ENCODE data around the gene TLR3. TPM values are rescaled to one million over a fixed set of nuclear protein-coding genes. Genes with fewer than 3 reads are reported as not detected.
"Not testable (repeated sequence)": the region's sequence is repeated elsewhere in the genome, so short reads cannot be mapped to it uniquely, and the experiment has no call there.

Gene TLR3
- total RNA-seq, 1 donor from 2014 or later, result 3.2 TPM

- Mint-ChIP-seq H3K36me3 (ENCODE audit: low read depth) (peaks cover 4% of the 10 kb centered on the region), H3K27me3 (ENCODE audit: low read depth) (no peaks in the 10 kb centered on the region), H3K27ac (ENCODE audit: unreplicated experiment) (peak overlapping the region; percentile 97), H3K9me3 (ENCODE audit: low read depth) (peaks cover 15% of the 10 kb centered on the region), H3K4me1 (ENCODE audit: low read depth) (peaks cover 36% of the 10 kb centered on the region), H3K4me3 (ENCODE audit: unreplicated experiment) (peak overlapping the region; percentile 63)
- no peak for TF ChIP-seq CTCF (IDR thresholded peaks at IDR 0.05)
- no peak for DNase-seq (ENCODE audit: low spot score)
These were observed 39.2 kb upstream of the TLR3 start for GRCh38 chr4:186029571-186030398.

GRCh38 chr4:186030399-186030775 lies 38.6 kb upstream of the TLR3 start:
- Mint-ChIP-seq H3K9me3 (ENCODE audit: low read depth) (peaks cover 19% of the 10 kb centered on the region), H3K36me3 (ENCODE audit: low read depth) (peaks cover 6% of the 10 kb centered on the region), H3K4me1 (ENCODE audit: low read depth) (peaks cover 34% of the 10 kb centered on the region), H3K27me3 (ENCODE audit: low read depth) (no peaks in the 10 kb centered on the region), H3K27ac (ENCODE audit: unreplicated experiment) (peak overlapping the region; percentile 97), H3K4me3 (ENCODE audit: unreplicated experiment) (peak overlapping the region; percentile 63)
- TF ChIP-seq CTCF (IDR thresholded peaks at IDR 0.05), result no peak
- no peak for DNase-seq (ENCODE audit: low spot score)

- Mint-ChIP-seq H3K4me1 (ENCODE audit: low read depth) (peaks cover 34% of the 10 kb centered on the region), H3K27me3 (ENCODE audit: low read depth) (no peaks in the 10 kb centered on the region), H3K9me3 (ENCODE audit: low read depth) (peaks cover 19% of the 10 kb centered on the region), H3K36me3 (ENCODE audit: low read depth) (peaks cover 6% of the 10 kb centered on the region), H3K27ac (ENCODE audit: unreplicated experiment) (peak overlapping the region; percentile 97), H3K4me3 (ENCODE audit: unreplicated experiment) (no peak overlapping the region)
- TF ChIP-seq CTCF (IDR thresholded peaks at IDR 0.05), result no peak
- DNase-seq (ENCODE audit: low spot score), result no peak
These were observed 38.2 kb upstream of the TLR3 start for GRCh38 chr4:186030795-186031194.

- H3K9me3 Mint-ChIP-seq (ENCODE audit: low read depth), result peaks cover 15% of the 10 kb centered on the region
These were observed 36.7 kb upstream of the TLR3 start for GRCh38 chr4:186032259-186032658.

GRCh38 chr4:186033027-186033426 lies 35.9 kb upstream of the TLR3 start:
- H3K9me3 Mint-ChIP-seq (ENCODE audit: low read depth), result peaks cover 12% of the 10 kb centered on the region
- H3K27ac Mint-ChIP-seq (ENCODE audit: unreplicated experiment), result no peak overlapping the region
- no peaks in the 10 kb centered on the region for H3K27me3 Mint-ChIP-seq (ENCODE audit: low read depth)

More at GRCh38 chr4:186032259-186032658, 36.7 kb upstream of the TLR3 start:
- Mint-ChIP-seq H3K27ac (ENCODE audit: unreplicated experiment) (no peak overlapping the region), H3K4me1 (ENCODE audit: low read depth) (peaks cover 38% of the 10 kb centered on the region), H3K4me3 (ENCODE audit: unreplicated experiment) (no peak overlapping the region), H3K36me3 (ENCODE audit: low read depth) (peaks cover 6% of the 10 kb centered on the region), H3K27me3 (ENCODE audit: low read depth) (no peaks in the 10 kb centered on the region)
- no peak for DNase-seq (ENCODE audit: low spot score)
- peak; percentile 57 for TF ChIP-seq CTCF (IDR thresholded peaks at IDR 0.05)

GRCh38 chr4:186034613-186035012 lies 34.3 kb upstream of the TLR3 start:
- peaks cover 30% of the 10 kb centered on the region for H3K4me1 Mint-ChIP-seq (ENCODE audit: low read depth)
- not testable (repeated sequence) for DNase-seq (ENCODE audit: low spot score); H3K27ac Mint-ChIP-seq (ENCODE audit: unreplicated experiment); H3K36me3 Mint-ChIP-seq (ENCODE audit: low read depth); H3K27me3 Mint-ChIP-seq (ENCODE audit: low read depth); H3K9me3 Mint-ChIP-seq (ENCODE audit: low read depth); H3K4me3 Mint-ChIP-seq (ENCODE audit: unreplicated experiment)

More at GRCh38 chr4:186033027-186033426, 35.9 kb upstream of the TLR3 start:
- H3K4me1 Mint-ChIP-seq (ENCODE audit: low read depth), result peaks cover 38% of the 10 kb centered on the region
- DNase-seq (ENCODE audit: low spot score), result no peak
- H3K36me3 Mint-ChIP-seq (ENCODE audit: low read depth), result peaks cover 4% of the 10 kb centered on the region
- no peak overlapping the region for H3K4me3 Mint-ChIP-seq (ENCODE audit: unreplicated experiment)
- no peak for TF ChIP-seq CTCF (IDR thresholded peaks at IDR 0.05)
